NCI-H2196 (cell line): ENCODE data around the gene ITPR3.

ENCODE experiments used
- DNase-seq: peaks from one replicate; lab custom pipeline; 2025; ENCODE audit not compliant: unreplicated experiment; lab: John Stamatoyannopoulos, UW

ITPR3 gene

DNA sequence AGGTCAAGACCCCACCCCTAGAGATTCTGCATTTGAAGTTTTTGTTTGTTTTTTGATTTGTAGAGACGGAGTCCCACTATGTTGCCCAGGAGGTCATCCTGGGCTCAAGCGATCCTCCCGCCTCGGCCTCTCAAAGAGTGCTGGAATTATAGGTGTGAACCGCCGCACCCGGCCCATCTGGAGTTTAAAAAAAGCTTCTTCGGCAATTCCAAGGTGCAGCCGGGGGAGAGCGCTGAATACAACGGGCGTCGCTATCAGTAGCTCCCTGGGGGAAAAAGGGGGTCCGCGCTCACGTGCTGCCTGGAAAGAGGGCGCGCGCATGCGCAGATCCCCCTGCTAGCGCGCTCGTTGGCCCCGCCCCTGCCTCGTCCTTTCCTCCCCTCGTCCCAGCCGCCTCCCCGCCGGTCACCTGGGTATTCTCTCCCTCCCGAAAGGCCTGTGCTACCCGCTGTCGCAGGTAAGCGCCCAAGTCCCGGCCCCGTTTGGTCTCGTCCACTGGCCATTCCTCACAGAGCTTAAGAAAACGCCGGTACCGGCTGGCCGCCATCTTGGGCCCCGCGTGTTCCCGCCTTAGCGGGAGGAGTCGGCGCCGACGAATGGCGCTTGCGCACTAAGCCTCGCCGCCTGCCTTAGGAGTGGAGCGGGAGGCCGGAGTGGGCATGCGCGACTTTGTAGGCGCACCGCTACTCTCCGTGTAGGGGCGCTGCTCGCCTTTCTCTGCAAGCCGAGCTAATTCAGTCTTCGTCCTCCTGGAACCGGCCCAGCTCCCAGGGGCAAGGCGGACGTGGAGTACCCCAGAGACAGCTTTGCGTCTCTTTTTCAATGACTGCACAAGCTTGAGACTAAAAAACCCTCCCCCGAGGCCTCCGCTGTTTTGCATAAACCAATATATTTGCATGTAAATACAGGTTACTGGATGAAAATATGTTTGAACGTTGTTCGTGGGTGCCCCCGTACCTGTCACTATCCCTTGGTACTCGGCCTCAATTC, 90.3 kb downstream of the ITPR3 start, which contains the start of gene UQCC2:
Gene UQCC2 (minus strand): TSS at position 561 of the 990 bp plus-strand sequence. CDS start 14 bp downstream, at position 547.
- peak; percentile 98 for DNase-seq

DNA sequence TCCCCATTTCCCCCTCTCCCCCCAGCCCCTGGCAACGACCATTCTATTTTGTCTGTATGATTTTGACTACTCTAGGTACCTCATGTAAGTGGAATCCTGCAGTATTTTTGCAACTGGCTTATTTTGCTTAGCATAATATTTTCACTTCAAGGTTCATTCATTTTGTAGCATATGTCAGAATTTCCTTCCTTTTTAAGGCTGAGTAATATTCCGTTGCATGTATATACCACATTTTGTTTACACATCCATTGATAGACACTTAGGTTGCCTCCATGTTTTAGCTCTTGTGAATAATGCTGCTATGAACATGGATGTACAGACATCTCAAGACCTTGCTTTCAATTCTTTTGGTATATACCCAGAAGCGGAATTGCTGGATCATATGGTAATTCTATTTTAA, 91.8 kb downstream of the ITPR3 start:
- no peak for DNase-seq

DNA sequence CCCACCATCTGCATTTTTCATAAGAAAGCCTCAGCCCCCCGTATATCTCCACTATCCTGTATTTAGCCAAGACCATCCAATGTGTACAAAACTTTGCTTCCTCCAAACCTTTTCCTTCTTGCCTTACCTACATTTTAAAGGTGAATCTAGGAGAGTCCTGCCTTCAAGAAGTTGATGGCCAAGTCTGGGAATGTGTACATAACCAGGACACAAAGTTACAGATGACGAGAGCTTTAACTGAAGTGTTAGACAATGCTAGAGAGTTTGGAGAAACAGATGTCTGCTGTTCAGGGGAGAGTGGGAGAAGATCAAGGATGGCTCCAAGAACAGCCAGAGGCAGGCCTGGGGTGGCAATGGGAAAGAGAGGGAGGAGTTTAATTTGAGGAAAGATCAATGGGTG, 92.7 kb downstream of the ITPR3 start:
- DNase-seq = no peak

DNA sequence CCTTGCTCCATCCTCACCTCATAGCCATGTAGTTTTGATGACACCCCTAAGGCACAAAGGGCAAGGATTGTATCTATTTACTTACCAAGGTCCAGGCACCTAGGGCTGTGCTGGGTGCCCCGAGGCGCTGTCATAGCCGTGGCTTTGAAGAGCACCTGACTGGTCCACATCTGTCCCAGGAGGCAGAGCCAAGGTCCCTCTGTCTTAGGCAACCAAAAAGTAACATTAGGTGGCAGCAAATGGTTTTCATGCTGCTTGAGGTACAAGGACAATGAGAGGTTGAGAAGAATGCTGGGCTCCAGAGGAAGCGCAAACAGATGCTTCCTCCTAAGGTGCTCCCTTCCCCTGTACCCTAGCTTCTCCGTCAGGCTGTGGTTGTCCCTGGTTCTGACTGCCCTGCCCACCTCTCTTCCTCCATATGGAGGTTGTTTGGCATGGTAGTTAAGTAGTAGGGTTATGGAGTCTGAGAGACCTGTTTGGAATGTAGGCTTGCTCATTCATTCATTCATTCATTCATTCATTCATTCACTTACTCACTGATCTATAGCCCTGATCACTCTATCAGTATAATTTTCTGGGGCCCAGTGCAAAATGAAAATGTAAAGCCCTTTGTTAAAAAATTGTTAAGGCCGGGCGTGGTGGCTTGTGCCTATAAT, 93.4 kb downstream of the ITPR3 start:
- DNase-seq = peak; percentile 35

DNA sequence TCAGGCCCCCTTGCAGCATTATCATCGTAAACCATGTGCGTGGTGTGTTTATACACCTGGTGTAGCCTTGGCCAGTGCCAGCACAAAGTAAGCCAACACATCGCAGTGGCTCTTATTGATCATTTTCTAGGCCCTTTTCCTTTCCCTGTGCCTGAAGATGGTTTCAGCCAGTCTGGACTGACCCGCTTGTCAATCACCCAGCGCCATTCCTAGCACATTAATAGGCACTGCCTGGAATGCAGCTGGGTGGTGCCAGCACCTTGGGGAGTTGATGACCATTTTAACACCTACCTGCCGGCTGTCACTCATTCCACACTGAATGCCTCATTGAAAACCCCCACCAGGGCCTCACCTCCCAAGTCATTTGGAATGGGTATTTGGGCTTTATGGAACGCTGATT, 95.3 kb downstream of the ITPR3 start:
- DNase-seq = peak; percentile 80

DNA sequence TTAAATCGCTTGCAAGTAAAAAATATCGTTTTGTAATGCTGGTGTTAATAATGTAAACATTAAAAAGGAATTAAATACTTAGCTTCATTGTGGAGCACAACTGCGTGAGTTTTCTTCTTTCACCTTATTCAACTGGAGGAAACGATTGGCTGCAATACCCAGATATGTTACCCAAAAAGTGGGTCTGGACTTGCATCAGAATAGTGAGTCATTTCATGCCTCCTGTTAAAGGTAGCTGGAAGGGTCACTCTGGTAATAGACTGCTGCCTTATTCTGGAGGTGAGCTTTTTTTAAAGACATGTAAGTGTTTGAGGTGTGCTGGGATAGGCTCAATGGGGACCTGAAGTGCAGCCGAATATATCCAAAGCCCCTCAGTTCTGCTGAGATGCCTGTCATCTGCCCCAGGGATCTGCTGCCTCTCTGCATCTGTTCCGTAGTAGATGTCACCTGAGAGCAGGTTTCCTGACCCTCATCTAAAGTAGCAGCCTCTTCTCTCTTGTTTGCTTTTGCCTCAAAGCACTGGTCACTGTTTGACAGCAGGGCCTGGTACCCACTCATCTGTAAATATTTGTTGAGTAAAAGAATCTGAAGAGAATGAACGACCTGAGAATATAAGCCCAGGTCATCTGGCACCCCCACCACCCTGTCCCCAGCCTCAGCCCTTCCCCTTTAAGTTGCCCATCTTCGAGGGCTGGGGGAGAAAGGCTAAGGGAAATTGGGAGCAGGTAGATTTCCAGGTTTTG, 95.9 kb downstream of the ITPR3 start:
- peak; percentile 41 for DNase-seq

DNA sequence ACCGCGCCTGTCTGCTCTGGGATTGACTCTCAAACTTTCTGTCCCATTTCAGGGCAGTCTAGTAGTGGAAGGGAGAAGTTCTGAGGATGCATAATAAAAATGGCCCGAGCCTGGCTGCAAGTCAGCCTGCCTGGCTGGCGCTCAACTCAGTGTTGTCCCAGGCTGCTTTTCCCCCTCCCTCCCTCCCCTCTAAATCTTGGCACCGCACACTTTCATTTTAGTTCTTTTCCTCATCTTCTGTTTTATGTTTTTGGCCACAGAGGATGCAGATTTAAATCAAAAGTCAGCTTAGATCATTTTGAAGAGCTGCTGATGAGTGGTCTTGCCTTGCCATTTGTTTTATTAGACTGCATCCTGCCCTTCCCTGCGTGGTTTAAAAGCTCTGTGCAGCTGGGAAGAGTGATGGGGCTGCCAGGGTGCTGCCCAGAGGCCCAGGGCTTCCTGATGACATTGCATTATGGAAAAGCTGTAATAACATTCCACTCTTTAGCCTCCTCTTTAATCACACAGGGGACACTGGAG, 96.9 kb downstream of the ITPR3 start:
- peak; percentile 28 for DNase-seq

DNA sequence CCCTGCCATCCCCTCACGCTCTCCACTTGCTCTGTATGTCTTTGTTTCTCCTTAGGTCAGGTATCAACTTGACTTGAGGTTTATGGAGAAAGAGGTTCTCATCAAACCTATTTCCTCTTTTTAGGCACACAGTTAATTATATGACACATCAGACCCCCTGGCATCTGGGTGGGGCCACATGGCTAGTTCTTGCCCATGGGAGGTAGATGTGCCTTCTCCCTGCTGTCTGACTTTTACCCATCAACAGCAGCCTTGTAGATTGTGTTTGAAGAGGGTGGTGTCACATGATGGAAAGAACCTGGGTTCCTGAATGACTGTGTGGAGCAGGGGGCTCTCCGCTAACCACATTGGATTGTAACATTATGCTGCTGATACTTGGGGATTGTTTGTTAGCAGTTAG, 97.6 kb downstream of the ITPR3 start:
- DNase-seq = no peak

DNA sequence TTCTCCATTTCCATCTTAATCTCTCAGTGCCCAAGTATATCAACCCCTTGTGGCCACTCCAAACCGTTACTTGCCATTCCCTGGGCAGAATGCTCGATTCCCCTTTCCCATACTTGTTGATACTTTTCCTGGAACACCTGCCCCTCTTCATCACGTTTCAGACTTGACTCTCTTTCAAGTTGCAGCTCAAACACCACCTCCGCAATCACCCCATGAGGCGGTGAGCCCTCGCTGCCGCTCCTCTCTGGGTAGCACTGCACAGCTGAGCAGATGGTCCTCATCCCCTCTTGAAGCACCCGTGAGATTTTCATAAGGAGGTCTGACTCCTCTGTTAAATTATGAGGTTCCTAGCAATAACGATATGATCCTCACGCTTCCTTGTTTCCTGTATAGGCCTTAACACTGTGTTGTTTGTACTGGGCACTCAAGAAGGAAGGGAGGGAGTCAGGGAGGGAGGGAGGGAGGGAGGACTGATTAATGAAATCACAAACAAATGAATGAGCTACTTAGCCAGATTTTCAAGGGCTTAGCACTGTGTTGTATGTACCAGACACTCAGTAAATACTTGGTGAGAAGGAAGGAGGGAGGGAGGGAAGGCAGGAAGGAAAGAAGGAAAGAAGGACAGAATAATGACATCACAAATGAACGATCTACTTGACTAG, 98.3 kb downstream of the ITPR3 start:
- DNase-seq = peak; percentile 80

DNA sequence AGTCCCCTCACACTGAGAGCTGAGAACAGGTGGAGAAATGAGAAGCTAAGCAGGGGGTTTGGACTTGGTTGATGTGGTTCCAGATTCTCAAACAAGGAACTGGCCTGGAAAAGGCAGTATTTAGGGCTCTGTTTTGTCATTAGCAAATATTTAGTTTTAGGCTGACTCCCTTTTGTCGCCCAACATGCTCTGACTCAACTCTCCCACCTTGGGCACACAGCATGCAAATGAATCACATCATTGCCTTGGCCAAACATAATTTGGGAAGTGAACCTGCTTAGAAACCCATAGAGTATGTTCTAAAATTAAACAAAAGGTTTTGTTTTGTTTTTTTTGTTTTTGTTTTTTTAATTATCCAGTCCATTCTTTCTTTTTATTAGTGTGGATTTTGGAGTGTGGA, 99.9 kb downstream of the ITPR3 start:
- DNase-seq = no peak

DNA sequence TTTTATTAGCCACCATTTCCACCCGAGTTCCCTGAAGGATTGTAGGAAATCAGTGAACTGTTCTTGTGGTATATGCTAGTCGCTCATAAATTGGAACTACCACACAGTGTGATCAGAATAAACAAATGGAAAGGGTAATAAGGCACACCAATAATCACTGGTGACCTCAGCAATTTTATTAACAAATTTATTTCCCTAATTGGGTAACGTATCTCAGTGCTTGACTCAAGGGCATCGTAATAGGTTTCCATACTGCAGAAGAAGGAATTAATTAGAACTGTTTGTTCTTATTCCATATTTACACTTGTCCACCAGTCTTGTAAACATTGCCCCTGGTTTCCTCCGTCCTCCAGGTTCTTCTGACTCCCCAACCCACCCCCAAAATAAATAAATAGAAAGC, 100.4 kb downstream of the ITPR3 start:
- DNase-seq = no peak

DNA sequence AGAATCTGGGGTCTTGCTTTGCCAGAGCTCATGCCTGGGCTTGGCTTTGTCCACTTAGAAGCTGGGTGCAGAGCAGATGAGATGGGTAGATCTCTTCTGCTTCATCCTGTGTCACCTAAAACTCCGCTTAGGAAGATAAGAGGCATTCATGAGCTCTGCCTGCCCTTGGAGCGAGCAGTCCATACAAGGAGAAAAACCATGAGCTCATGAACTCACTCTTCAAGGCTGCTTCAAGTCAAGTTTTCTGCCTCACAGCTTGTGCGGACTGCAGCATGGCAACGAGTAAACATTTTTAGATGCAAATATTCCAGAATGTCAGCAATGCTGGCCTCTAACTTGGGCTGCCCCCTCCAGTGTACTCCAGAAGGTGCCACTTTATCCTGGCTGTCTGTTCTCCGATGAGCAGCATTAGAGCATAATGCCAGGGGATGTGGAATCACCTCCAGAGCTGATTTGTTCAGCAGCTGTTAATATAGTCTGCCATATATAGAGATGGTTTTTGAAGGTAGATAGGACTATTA, 101.0 kb downstream of the ITPR3 start:
- DNase-seq = no peak

DNA sequence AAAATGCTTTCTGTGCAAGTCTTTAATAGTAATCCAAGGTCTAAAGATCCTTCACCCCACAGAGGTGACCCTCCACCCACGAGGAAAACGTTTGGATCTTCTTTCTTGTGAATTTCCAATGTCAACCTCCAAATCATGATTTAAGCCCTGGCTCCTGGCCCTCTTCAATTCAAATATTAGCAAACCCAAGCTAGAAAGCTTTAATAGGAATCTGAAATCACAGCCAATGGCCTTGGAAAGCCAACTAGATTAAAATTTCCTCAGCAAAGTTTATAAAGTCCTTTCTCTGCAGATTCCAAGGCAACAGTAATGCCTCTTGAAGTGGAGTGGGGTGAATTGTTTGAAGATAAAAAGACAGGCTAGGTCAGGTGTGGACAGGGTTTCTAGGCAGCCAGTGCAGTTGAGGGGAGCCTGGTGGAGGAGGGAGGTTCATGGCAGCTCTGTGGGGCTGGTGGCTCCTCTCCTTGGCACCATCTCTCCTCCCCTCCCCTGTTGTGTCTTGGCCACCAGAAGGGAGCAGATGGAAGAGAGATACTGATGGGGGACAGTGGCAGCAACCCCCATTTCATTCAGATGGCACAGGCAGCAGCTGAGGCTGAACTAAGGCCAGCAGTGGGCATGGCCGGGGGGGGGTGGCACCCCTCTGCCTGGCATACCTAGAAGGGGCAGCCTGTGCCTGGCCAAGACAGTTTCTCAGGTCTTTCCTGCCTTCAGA, 102.4 kb downstream of the ITPR3 start:
- DNase-seq = no peak

DNA sequence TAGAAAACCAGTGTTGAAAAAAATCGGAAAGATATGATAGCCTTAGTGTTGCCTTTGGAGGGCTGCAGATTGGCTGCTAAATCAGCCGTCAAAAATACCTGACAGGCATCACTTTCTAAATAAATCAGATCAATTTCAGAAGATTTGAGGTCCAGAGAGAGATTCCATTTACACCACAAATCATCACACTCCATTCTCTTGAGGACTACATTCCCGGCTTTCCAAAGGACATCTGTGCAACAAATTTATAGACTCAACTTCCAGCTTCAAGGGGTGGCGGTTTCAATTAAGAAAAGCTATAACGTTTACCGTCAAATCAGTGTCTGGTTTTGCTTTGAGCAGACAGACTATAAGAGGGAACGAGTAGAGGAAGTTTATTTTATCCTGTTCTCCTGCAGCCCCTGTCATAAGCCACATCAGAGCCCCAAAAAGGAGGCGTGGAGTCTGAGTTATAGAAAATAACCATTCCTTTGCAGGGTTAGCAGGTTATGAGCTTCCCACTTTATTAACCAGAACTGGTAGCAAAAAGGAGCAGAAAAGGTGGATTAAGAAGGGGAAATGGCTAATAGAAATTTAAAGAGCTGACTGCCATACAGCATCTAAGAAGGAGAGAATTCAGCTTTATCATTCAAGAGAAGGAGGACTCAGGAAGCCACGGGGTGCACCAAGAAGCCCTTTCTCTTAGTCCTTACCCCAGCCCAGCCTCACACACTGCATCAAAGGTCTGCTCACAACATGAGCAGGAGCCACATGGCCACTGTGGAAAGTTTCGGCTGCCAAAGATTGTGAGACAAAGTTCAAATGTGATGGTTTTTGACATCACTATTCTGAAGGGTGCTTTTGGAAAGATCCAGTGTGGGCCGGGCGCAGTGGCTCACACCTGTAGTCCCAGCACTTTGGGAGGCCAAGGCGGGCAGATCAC, 103.2 kb downstream of the ITPR3 start:
- no peak for DNase-seq

DNA sequence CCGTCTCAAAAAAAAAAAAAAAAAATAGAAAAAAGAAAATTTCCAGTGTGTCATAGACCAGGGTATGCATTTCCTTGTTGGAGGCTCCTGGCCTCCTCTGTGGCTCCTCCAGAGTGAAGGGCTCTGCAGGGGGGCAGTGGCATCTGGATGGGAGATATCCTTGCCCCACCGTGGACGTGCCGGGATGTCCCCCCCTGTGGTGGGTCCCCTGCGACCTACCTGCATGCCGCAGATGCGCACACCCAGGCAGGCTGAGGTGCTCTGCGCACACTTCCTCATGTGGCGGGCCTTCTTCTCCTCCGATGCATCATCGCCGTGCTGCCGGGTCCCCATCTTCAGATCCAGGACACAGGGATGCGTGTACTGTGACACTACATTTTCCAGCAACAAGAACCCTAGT, 104.1 kb downstream of the ITPR3 start:
- no peak for DNase-seq

DNA sequence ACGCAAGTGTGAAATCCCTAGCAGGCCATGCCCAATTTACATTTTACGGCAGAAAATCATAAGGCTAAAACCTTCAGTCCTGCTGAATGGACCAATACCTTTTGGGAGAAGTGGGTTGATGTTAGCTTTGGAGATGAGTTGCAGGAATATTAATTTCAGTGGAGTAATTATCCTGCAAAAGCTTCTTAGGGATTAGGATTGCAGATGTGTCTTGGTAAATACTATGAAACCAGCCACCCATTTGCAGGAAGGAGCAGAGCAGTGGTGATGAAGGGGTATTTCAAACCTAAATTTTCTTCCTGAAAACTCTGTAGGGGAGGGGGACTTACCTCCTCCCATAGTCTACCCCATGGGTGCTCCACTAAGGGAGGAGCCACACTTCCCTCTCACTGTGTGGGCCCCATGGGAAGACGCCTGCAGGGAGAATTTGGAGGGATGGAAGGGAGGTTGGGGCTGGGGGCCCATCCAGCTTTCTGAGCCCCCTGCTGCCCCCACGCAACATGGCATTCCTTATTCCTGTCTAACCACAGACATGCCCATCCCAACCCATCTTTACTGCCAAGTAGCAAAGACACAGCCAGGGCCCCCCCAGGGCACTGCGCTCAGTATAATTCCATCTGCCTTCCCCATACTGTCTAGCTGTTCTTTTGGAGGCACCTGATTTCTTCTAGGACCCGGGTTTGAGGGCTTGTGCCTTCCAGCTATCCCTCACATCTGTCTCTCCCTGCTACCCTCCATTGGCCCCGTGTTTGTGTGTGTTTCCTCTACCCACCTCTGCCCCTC, 105.0 kb downstream of the ITPR3 start:
- DNase-seq = no peak

DNA sequence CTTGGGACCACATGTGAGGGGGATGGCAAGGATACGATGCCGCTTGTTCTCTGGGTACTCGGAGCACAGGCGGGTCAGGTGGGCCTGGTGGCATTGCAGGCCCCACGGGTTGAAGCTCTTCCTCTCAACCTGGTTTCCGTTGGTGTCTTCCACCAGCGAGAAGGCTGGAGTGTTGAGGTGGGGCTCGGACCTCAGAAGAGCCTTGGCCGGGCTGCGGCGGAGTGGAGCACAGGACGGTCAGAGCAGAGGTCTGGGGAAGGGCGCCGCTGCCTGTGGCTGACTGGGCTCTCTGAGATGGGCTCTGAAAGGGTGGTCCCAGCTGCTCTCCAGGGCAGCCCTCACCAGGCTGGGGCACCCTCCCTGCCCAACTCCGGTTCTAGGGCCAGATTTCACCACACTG, 105.6 kb downstream of the ITPR3 start:
- no peak for DNase-seq

DNA sequence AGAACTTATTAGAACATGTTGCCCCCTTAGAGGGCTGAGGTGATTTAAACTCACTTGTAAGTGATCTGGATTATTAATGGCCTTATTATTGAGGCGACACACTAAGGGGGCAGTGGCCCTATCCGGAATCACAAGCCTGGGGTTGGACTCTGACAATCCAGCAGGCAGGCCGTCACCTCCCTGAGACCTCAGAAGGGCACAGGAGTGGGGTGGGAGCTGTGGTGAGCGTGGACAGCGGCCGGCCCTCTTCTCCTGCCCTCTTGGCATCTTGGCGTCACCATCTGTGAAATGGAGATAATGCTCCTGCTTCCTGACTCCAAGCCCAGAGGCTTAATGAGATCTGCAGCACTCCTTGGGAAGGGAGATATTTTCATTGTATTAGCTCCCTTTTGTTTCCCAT, 106.0 kb downstream of the ITPR3 start:
- DNase-seq = no peak
